Vagina (tissue), 2 donors: ENCODE measurements around the gene YIPF1.

Source experiments
- CTCF ChIP-seq, 3 experiments: fragments of 450-650 bp in 2 of 3; fragments of 200-600 bp in 1 of 3; sonication (generic) in 1 of 3; IDR thresholded peaks; one replicate each; pipeline ENCODE4 v1.5.1; 2017 to 2019; ENCODE audit warnings: antibody characterized with exemption in 3 of 3, mild to moderate bottlenecking in 2 of 3, moderate library complexity in 2 of 3
- POLR2A ChIP-seq, 2 donors: fragments of 450-650 bp; IDR thresholded peaks; one replicate each; pipeline ENCODE4 v1.6.1; 2017; ENCODE audit warnings: antibody characterized with exemption in 2 of 2, mild to moderate bottlenecking in 2 of 2, moderate library complexity in 2 of 2
- POLR2AphosphoS5 ChIP-seq, 2 donors: sonication (generic); formaldehyde crosslinking; IDR thresholded peaks; one replicate each; pipeline ENCODE4 v1.9.0; 2017; ENCODE audit warnings: antibody characterized with exemption in 2 of 2, mild to moderate bottlenecking in 2 of 2, low read depth in 1 of 2; ENCODE audit not compliant: insufficient read depth in 1 of 2

GRCh38 chr1:53833393-53833792, 56.2 kb downstream of the YIPF1 start:
- no peak for TF ChIP-seq POLR2AphosphoS5 (IDR thresholded peaks at IDR 0.05; ENCODE audit: insufficient read depth in 1 of 2, low read depth in 1 of 2)
- TF ChIP-seq CTCF (IDR thresholded peaks at IDR 0.05): no peak
- no peak for TF ChIP-seq POLR2A (IDR thresholded peaks at IDR 0.05)
